Right lobe of liver (tissue), 6 donors: ENCODE measurements around the gene SLTM. TPM values are rescaled to one million over a fixed set of nuclear protein-coding genes. Genes with fewer than 3 reads are reported as not detected.
"Not testable (repeated sequence)": the region's sequence is repeated elsewhere in the genome, so short reads cannot be mapped to it uniquely, and the experiment has no call there.

Source experiments
- ATAC-seq, 4 donors: fragments of 200-7000 bp; cut with Tn5 transposase; one replicate each; pipeline ENCODE4 v1.9.1; 2020; ENCODE audit warnings: mild to moderate bottlenecking in 4 of 4, moderate library complexity in 4 of 4
- DNase-seq, 3 donors: peaks; one replicate each; pipeline ENCODE4 v3.0.0-alpha.2; 2020
- H3K27ac ChIP-seq, 3 donors: fragments of 200-600 bp; one replicate each; pipeline ENCODE4 v1.8.0; 2022
- H3K27me3 ChIP-seq, 2 donors: fragments of 200-600 bp; one replicate each; pipeline ENCODE4 v1.8.0; 2022
- H3K36me3 ChIP-seq, 4 donors: fragments of 200-600 bp; sonication (generic) in 1 of 4; one replicate each; pipeline versions ENCODE4 v1.5.1 to v1.8.0; 2017 to 2022; ENCODE audit warnings: control low read depth in 1 of 4
- H3K4me1 ChIP-seq, 4 donors: fragments of 200-600 bp; sonication (generic) in 1 of 4; one replicate each; pipeline versions ENCODE4 v1.5.1 to v1.8.0; 2017 to 2022; ENCODE audit warnings: control low read depth in 1 of 4
- H3K4me3 ChIP-seq, 3 donors: fragments of 200-600 bp; one replicate each; pipeline ENCODE4 v1.8.0; 2022
- H3K9me3 ChIP-seq, 4 donors: fragments of 200-600 bp; sonication (generic) in 1 of 4; one replicate each; pipeline versions ENCODE4 v1.5.1 to v1.8.0; 2017 to 2022; ENCODE audit warnings: control low read depth in 1 of 4
- CTCF ChIP-seq, 4 donors: fragments of 200-600 bp in 3 of 4; fragments of 450-650 bp in 1 of 4; IDR thresholded peaks; one replicate each; pipeline versions ENCODE4 v1.5.1 to v1.8.0; 2016 to 2022; ENCODE audit warnings: antibody characterized with exemption in 4 of 4, mild to moderate bottlenecking in 2 of 4
- POLR2A ChIP-seq: fragments of 450-650 bp; IDR thresholded peaks from one replicate; pipeline ENCODE4 v1.6.1; 2017; ENCODE audit warnings: antibody characterized with exemption, mild to moderate bottlenecking
- WGBS: methylation state at CpG from one replicate; pipeline ENCODE4 v1.1.6; 2018; ENCODE audit warnings: low coverage, low lambda C conversion rate; ENCODE audit not compliant: insufficient coverage; ENCODE audit errors: missing lambda C conversion rate; 5-methylcytosine and 5-hydroxymethylcytosine counted together
- intact Hi-C, 2 donors: fragments of 100-400 bp; cut with DNase I; formaldehyde crosslinking; loops; one replicate each; pipeline versions ENCODE4 v1.11.2 to v1.14.1; 2022
- total RNA-seq, 6 experiments: library from RNA; depleted of rRNA in 2 of 6; stranded (reverse); fragments of >200 nt in 2 of 6; fragmentation: NEBNext Ultra II Directional in 3 of 6; extraction: Animal tissue kit (Norgen Biotek cat#: 25700) in 3 of 6; gene quantifications; one replicate each; pipeline versions ENCODE4 v1.1.0 to v1.2.4, GENCODE V29; 2016 to 2023
- donor health status: DM: no; HTN: yes; CAD: no.
- donor health status: DM: no; HTN: no; CAD: no.
- donor health status: DM: no; HTN: no; CAD: no.
- donor health status: DM: no; HTN: yes; CAD: no.
- donor health status: DM: no; HTN: yes; CAD: no.

The SLTM gene
- total RNA-seq, 6 experiments from 2014 or later, result 27.7 to 39.4 (median 30.2) TPM

GRCh38 chr15:58951388-58952007 is 18.0 kb upstream of the SLTM start:
- DNase-seq (no peak), ATAC-seq (peak in 1 of 4 donors; percentile 47)
- WGBS, result 61% methylated on average over 5 of the region's 5 CpGs
- Histone ChIP-seq H3K9me3 (no peaks in the 10 kb centered on the region), H3K4me1 (no peaks in the 10 kb centered on the region), H3K27me3 (no peaks in the 10 kb centered on the region), H3K36me3 (no peaks in the 10 kb centered on the region), H3K27ac (no peak overlapping the region), H3K4me3 (no peak overlapping the region)
- no peak for TF ChIP-seq CTCF (IDR thresholded peaks at IDR 0.05)
- TF ChIP-seq POLR2A, result no peak
- intact Hi-C loops, result no loop called here

- Histone ChIP-seq H3K4me1 (no peaks in the 10 kb centered on the region), H3K4me3 (no peak overlapping the region), H3K36me3 (no peaks in the 10 kb centered on the region), H3K27me3 (no peaks in the 10 kb centered on the region), H3K9me3 (no peaks in the 10 kb centered on the region), H3K27ac (no peak overlapping the region)
- no peak for TF ChIP-seq CTCF (IDR thresholded peaks at IDR 0.05)
- TF ChIP-seq POLR2A, result no peak
- ATAC-seq (no peak), DNase-seq (no peak)
- 69% methylated on average over 3 of the region's 3 CpGs for WGBS
- intact Hi-C loops, result no loop called here
Observed at GRCh38 chr15:58947179-58947578, 13.7 kb upstream of the SLTM start.

- intact Hi-C loops, H3K9me3 ChIP-seq, H3K36me3 ChIP-seq, DNase-seq, ATAC-seq, H3K27me3 ChIP-seq, H3K27ac ChIP-seq, H3K4me3 ChIP-seq: not testable (repeated sequence)
- peaks cover 0 to 16% (median 5%) of the 10 kb centered on the region in 4 donors for H3K4me1 ChIP-seq
- WGBS, result 91% methylated on average over 4 of the region's 8 CpGs
Observed at GRCh38 chr15:58934974-58935373, 1.5 kb upstream of the SLTM start.

- 85% methylated on average over 4 of the region's 4 CpGs for WGBS
- no peak for ATAC-seq
- intact Hi-C loops, result no loop called here
Observed at GRCh38 chr15:58934521-58934920, 1.0 kb upstream of the SLTM start.

More at GRCh38 chr15:58934521-58934920, 1.0 kb upstream of the SLTM start:
- H3K27ac ChIP-seq, result peak overlapping the region in 2 of 3 donors; percentile 97 to 99
- no peak overlapping the region for H3K4me3 ChIP-seq
- DNase-seq, result no peak
- no peaks in the 10 kb centered on the region for H3K9me3 ChIP-seq
- peaks cover 0 to 16% (median 5%) of the 10 kb centered on the region in 4 donors for H3K4me1 ChIP-seq
- H3K27me3 ChIP-seq, result no peaks in the 10 kb centered on the region
- TF ChIP-seq CTCF (IDR thresholded peaks at IDR 0.05), result no peak
- no peak for TF ChIP-seq POLR2A
- peaks cover 0 to 2% (median 0%) of the 10 kb centered on the region in 4 donors for H3K36me3 ChIP-seq
